Measurements from ENCODE around the gene KRT31.
"Not testable (repeated sequence)": the region's sequence is repeated elsewhere in the genome, so short reads cannot be mapped to it uniquely, and the experiment has no call there.

Gene KRT31

DNA sequence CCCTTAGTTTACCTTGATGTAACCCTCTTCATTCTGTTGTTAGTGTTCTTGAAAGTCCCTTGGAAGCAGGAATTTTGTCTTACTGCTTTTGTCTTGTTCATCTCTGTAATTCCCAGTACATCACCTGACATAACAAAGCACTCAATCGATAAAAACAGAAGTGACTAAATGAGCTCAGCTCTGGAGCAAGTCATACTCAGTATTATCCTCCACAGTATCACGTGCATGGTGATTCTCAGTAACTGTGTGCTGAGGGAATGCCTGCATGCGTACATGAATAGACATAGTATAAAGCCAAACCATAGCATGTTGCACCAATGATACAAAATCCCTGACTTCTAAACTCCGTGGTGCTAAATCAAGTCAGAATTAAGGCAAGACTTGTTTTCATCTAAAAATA, 36.2 kb upstream of the KRT31 start:
- Histone ChIP-seq H3K36me3 (ENCODE audit: control insufficient read depth in 2 of 2, insufficient read depth in 1 of 2, low read length in 2 of 2) (no peaks in the 10 kb centered on the region), H3K4me1 (ENCODE audit: control insufficient read depth, insufficient read depth, low read length) (no peaks in the 10 kb centered on the region), H3K9me3 (ENCODE audit: control insufficient read depth, insufficient read depth, low read depth, low read length) (no peaks in the 10 kb centered on the region), H3K27ac (ENCODE audit: extremely low read depth, low read depth, low read length) (no peak overlapping the region), H3K4me3 (ENCODE audit: low read depth, low read length) (no peak overlapping the region)
- TF ChIP-seq, protein P1, sequence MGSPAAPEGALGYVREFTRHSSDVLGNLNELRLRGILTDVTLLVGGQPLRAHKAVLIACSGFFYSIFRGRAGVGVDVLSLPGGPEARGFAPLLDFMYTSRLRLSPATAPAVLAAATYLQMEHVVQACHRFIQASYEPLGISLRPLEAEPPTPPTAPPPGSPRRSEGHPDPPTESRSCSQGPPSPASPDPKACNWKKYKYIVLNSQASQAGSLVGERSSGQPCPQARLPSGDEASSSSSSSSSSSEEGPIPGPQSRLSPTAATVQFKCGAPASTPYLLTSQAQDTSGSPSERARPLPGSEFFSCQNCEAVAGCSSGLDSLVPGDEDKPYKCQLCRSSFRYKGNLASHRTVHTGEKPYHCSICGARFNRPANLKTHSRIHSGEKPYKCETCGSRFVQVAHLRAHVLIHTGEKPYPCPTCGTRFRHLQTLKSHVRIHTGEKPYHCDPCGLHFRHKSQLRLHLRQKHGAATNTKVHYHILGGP (tag by site-specific recombination; IDR thresholded peaks at IDR 0.05): no peak
- TF ChIP-seq ZNF785 (tag by site-specific recombination; IDR thresholded peaks at IDR 0.05): no peak
- no peak for TF ChIP-seq ZNF221 (tag by site-specific recombination; IDR thresholded peaks at IDR 0.05; ENCODE audit: borderline replicate concordance)
- no peak for TF ChIP-seq ZNF558 (tag by site-specific recombination; IDR thresholded peaks at IDR 0.05)
- TF ChIP-seq, protein P2, sequence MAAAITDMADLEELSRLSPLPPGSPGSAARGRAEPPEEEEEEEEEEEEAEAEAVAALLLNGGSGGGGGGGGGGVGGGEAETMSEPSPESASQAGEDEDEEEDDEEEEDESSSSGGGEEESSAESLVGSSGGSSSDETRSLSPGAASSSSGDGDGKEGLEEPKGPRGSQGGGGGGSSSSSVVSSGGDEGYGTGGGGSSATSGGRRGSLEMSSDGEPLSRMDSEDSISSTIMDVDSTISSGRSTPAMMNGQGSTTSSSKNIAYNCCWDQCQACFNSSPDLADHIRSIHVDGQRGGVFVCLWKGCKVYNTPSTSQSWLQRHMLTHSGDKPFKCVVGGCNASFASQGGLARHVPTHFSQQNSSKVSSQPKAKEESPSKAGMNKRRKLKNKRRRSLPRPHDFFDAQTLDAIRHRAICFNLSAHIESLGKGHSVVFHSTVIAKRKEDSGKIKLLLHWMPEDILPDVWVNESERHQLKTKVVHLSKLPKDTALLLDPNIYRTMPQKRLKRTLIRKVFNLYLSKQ (tag by site-specific recombination; IDR thresholded peaks at IDR 0.05; ENCODE audit: borderline replicate concordance): no peak
- TF ChIP-seq YY1 (tag by site-specific recombination; IDR thresholded peaks at IDR 0.05): no peak
- no peak for TF ChIP-seq ZNF24 (tag by site-specific recombination; IDR thresholded peaks at IDR 0.05)
- TF ChIP-seq, protein P3, sequence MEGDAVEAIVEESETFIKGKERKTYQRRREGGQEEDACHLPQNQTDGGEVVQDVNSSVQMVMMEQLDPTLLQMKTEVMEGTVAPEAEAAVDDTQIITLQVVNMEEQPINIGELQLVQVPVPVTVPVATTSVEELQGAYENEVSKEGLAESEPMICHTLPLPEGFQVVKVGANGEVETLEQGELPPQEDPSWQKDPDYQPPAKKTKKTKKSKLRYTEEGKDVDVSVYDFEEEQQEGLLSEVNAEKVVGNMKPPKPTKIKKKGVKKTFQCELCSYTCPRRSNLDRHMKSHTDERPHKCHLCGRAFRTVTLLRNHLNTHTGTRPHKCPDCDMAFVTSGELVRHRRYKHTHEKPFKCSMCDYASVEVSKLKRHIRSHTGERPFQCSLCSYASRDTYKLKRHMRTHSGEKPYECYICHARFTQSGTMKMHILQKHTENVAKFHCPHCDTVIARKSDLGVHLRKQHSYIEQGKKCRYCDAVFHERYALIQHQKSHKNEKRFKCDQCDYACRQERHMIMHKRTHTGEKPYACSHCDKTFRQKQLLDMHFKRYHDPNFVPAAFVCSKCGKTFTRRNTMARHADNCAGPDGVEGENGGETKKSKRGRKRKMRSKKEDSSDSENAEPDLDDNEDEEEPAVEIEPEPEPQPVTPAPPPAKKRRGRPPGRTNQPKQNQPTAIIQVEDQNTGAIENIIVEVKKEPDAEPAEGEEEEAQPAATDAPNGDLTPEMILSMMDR (tag by site-specific recombination; IDR thresholded peaks at IDR 0.05): no peak
- TF ChIP-seq ZNF560 (tag by site-specific recombination; IDR thresholded peaks at IDR 0.05; ENCODE audit: borderline replicate concordance): no peak
- no peak for TF ChIP-seq ZNF624 (tag by site-specific recombination; IDR thresholded peaks at IDR 0.05)
- no peak for TF ChIP-seq RBAK (tag by site-specific recombination; IDR thresholded peaks at IDR 0.05)
- TF ChIP-seq ZNF555 (tag by site-specific recombination; conservative IDR thresholded peaks at IDR 0.05): no peak
- CTCF ChIA-PET: interaction anchor here (0.6 to 3.0 kb wide), 4 partner anchors 11 to 228 kb away, joined by 3 to 9 read pairs (median 4); no protein-coding TSS in a partner anchor
- POLR2A ChIA-PET: no interaction called here

DNA sequence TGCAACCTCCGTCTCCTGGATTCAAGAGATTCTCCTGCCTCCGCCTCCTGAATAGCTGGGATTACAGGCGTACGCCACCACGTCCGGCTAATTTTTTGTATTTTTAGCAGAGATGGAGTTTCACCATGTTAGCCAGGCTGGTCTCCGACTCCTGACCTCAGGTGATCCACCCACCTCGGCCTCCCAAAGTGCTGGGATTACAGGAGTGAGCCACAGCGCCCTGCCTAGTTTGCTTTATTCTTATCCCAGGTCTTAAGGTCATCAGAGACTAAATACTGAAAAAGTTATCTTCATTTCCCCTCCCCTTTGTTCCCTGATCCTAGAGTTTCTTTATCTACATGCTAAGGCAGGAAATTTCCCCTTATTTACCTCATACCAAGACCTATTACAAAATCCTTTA, 33.0 kb upstream of the KRT31 start:
- H3K27ac ChIP-seq (ENCODE audit: extremely low read depth, low read depth, low read length); H3K9me3 ChIP-seq (ENCODE audit: control insufficient read depth, insufficient read depth, low read depth, low read length); POLR2A ChIA-PET; H3K4me1 ChIP-seq (ENCODE audit: control insufficient read depth, insufficient read depth, low read length); H3K36me3 ChIP-seq (ENCODE audit: control insufficient read depth in 2 of 2, insufficient read depth in 1 of 2, low read length in 2 of 2); H3K4me3 ChIP-seq (ENCODE audit: low read depth, low read length): not testable (repeated sequence)
- CTCF ChIA-PET: interaction anchor here (0.6 to 0.8 kb wide), 4 partner anchors 13 to 1193 kb away, joined by 3 to 6 read pairs (median 4); no protein-coding TSS in a partner anchor

DNA sequence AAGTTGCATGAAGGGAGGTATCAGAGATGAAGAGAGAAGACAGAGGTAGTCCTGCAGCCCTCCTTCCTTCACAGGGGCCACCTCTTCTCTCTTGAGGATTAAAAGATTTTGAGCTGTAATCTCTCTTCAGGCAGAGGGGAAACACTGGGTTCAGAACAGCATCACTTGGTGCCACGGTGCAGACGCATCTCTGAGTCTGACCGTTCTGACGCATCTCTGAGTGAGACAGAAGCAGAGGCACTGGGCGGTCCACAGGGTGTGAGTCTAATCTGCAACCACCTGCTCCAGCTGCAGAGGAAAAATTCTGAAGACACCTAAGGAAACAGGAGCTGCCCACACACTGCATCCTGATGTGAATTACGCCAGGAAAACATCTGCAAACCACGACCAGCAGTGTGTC, 32.3 kb upstream of the KRT31 start:
- POLR2A ChIA-PET: no interaction called here
- H3K4me3 ChIP-seq (ENCODE audit: low read depth, low read length): no peak overlapping the region
- no peaks in the 10 kb centered on the region for H3K4me1 ChIP-seq (ENCODE audit: control insufficient read depth, insufficient read depth, low read length)
- no peaks in the 10 kb centered on the region for H3K9me3 ChIP-seq (ENCODE audit: control insufficient read depth, insufficient read depth, low read depth, low read length)
- CTCF ChIA-PET: interaction anchor here (0.5 to 0.8 kb wide), 3 partner anchors 12 to 897 kb away, joined by 3 to 6 read pairs (median 3); no protein-coding TSS in a partner anchor
- H3K36me3 ChIP-seq (ENCODE audit: control insufficient read depth in 2 of 2, insufficient read depth in 1 of 2, low read length in 2 of 2): no peaks in the 10 kb centered on the region
- no peak overlapping the region for H3K27ac ChIP-seq (ENCODE audit: extremely low read depth, low read depth, low read length)
- no peak for TF ChIP-seq ZNF324 (tag by site-specific recombination; IDR thresholded peaks at IDR 0.05)

Data from HEK293 (cell line).